HG02678 (cell line): ENCODE data around the gene HIPK2.
"Not testable (repeated sequence)": the region's sequence is repeated elsewhere in the genome, so short reads cannot be mapped to it uniquely, and the experiment has no call there.

Experiments used
- ATAC-seq: cut with Tn5 transposase; IDR thresholded peaks from one replicate; pipeline ENCODE4 v1.9.1; 2021; ENCODE audit warnings: mild to moderate bottlenecking, moderate library complexity; ENCODE audit not compliant: unreplicated experiment

Gene HIPK2

DNA sequence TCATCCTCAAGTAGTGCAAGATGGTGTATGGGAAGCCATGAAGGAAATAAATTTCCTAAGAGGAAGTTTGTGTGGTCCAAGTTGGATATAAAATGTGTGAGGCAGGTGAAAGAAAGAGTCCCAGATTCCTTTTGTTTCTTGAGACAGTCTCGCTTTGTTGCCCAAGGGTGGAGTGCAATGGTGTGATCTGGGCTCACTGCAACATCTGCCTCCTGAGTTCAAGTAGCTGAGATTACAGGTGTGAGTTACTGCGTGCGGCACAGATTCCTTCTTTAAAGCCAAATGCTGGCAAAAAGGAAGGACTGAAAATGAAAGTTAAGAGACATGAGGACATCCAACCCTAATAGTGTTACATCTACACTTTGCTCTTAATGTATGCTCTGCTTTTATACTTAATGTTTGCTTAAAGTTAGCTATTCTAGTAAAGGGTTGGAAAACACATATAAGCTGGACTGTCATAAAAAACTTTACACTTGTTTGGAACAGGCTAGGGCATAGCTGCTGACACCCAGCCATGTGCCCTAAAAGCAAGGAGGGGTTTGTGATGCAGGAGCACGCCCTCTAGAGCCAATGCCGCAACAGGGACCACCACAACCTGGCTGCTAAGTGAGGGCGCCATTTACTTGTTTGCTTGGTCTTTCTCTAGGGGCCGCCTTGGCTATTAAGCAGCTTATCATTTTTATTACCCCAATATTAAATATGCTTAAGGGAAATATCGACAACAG is 219.8 kb downstream of the HIPK2 start:
- ATAC-seq, result no peak

DNA sequence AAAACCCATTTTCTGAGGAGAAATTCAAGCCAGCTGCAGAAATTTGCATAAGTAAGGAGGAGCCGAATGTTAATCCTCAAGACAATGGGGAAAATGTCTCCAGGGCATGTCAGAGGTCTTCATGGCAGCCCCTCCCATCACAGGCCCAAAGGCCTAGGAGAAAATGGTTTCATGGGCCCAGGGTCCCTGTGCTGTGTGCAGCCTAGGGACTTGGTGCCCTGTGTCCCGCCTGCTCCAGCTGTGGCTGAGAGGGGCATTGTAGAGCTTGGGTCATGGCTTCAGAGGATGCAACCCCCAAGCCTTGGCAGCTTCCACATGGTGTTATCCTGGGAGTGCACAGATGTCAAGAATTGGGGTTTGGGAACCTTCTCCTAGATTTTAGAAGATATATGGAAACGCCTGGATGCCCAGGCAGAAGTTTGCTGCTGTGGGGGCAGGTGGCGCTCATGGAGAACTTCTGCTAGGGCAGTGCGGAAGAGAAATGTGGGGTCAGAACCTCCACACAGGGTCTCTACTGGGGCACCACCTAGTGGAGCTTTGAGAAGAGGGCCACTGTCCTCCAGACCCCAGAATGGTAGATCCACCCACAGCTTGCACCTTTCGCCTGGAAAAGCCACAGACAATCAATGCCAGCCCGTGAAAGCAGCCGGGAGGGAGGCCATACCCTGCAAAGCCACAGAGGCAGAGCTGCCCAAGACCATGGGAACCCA is 223.7 kb downstream of the HIPK2 start:
- ATAC-seq, result not testable (repeated sequence)

GRCh38 chr7:139548302-139549028 is 229.3 kb downstream of the HIPK2 start:
- ATAC-seq, result no peak

GRCh38 chr7:139544645-139545044 is 233.2 kb downstream of the HIPK2 start:
- no peak for ATAC-seq

DNA sequence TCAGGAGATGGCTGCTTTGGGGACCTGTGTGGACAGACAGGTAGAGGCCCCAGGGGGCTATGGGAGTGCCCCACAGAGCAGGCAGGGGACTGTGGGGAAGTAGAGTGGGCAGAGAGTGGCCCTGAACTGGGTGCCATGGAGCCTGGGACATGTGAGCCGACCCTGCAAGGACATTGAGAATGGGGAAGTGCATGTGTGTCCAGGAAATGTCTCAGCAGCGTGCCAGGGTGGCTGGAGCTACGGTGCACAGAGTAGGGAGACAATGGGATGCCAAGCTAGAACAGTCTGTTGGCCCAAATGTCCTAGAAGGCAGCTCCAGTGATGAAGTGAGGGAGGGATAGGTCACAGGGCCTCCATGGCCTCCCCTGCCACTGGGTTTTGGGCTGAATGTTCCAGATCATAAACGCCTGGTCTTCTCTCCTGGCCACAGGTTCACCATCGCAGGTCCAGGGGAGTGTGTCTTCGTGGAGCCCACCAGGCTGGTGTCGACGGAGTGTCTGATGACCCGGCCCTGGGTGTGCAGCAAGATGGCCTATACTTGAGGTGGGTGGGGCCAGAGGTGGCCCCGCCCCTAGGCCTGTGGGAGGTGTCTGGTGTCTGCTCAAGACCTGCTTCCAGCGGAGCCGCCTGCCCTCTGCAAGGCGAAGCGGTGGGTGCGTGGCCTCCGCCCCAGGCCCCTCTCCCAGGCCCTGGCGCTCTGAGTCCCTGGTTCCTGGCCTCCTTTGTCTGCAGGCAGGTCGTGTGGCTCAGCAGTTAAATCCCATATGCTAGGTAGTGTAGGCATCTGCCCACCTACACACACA is 233.8 kb downstream of the HIPK2 start:
- ATAC-seq, result no peak

GRCh38 chr7:139542308-139543151 is 235.3 kb downstream of the HIPK2 start:
- ATAC-seq, result no peak

DNA sequence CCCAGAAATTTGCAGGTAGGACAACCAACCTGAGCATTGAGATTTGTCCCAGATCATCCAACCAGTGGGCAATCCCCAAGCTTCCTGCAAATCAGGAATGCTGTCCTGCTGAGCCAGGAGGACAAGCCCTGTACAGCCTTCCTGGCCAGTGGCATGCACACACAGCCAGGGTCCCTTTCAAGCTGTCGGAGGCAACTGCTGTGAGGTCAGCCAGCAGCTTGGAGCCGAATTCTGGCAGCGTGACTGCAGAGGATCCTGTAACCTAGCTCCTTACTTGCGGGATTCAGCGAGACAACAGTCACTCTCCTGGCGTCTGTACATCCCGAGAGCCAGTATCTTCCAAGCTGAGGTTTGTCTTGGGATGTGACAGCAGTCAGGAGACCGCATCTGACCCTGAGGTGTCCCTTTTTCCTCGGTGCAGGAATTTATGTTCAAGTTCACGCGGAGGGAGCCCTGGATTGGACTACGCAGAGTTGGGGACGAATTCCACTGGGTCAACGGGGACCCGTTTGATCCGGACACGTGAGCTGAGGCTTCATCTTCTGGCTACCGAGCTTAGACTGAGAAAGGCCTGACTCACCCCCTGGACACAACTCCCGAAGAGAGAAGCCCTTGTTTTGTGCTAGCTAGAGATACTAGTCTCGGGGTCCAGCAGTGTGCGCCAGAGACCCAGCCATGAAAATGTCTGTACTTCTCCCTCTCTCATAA is 236.0 kb downstream of the HIPK2 start:
- ATAC-seq, result no peak

GRCh38 chr7:139540203-139540602 is 237.6 kb downstream of the HIPK2 start:
- no peak for ATAC-seq

GRCh38 chr7:139538881-139539635 is 238.7 kb downstream of the HIPK2 start:
- no peak for ATAC-seq

- ATAC-seq, result no peak
These were observed 241.6 kb downstream of the HIPK2 start for GRCh38 chr7:139536152-139536551.

GRCh38 chr7:139534966-139535651 is 242.7 kb downstream of the HIPK2 start:
- no peak for ATAC-seq

GRCh38 chr7:139534096-139534495 is 243.7 kb downstream of the HIPK2 start:
- no peak for ATAC-seq

DNA sequence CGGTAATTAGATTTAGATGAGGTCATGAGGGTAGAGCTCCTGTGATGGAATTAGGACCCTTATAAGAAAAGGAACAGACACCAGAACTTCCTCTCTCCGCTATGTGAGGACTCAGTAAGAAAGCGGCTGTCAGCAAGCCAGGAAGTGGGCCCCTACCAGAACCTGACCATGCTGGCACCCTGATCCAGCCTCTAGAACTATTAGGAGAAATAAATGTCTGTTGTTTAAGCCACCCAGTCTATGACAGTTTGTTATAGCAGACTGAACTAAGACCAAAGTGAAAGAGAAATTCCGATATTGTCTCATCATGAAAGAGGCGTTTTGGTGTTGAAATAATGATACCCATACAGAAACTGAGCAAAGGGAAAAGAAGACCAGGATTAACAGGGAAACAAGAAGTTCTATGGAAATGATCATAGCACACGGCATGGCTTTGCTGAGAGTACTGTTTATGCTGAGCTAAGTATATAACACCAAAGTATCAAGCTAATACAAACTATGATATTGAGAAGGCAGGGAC is 245.1 kb downstream of the HIPK2 start:
- no peak for ATAC-seq

DNA sequence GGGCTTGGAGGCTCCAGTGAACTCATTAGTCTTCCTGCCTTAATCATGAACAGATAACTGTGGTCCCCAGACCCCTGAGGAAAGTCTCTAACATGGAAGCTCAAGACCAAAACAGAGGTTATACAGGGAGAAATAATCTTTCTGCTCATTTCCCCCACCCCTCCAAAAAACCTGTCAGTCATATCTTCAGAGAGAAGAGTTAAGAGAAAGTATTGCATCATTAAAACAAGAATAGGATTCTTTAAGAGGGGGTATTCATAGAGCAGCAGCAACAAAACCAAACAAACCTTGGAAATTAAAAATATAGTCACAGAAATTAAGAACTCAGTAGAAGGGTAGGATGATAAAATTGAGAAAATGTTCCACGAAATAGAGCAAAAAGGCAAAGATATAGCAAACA is 246.7 kb downstream of the HIPK2 start:
- no peak for ATAC-seq

GRCh38 chr7:139526578-139527544 is 250.9 kb downstream of the HIPK2 start:
- no peak for ATAC-seq

DNA sequence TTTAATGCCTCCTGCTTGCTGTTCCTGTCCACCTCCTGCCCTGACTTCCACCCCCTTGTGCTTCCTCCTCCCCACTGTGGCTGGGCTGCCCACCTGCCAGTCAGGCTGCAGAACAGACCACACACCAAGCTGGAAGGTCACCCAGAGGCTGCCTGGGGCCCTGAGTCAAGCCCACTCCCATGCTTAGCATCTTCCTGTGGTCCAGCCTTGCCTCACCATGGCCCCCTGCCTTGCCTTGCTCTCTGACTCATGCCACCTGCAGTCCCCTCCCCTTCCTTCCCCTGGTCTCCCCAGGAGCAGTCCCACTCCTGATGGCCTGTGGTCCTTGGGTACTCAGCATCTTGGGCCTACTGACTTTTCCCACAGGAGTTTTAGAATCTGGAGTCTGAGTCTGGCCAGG is 252.0 kb downstream of the HIPK2 start:
- no peak for ATAC-seq

GRCh38 chr7:139525239-139525638 is 252.6 kb downstream of the HIPK2 start:
- no peak for ATAC-seq
